PC-9 (cell line): ENCODE data around the gene SMIM5.

Source experiments
- EZH2 ChIP-seq: fragments of 200-600 bp; sonication (generic); IDR thresholded peaks from 2 replicates; pipeline ENCODE4 v1.8.0; 2017; ENCODE audit warnings: antibody characterized with exemption, low read depth
- TF ChIP-seq, protein P1 (sequence below): fragments of 200-600 bp; sonication (generic); conservative IDR thresholded peaks from 2 replicates; pipeline ENCODE4 v1.6.1; 2017; ENCODE audit warnings: mixed run types, antibody characterized with exemption, mild to moderate bottlenecking, moderate library complexity

GRCh38 chr17:75623386-75623785 is 9.8 kb upstream of the SMIM5 start:
- TF ChIP-seq, protein P1, sequence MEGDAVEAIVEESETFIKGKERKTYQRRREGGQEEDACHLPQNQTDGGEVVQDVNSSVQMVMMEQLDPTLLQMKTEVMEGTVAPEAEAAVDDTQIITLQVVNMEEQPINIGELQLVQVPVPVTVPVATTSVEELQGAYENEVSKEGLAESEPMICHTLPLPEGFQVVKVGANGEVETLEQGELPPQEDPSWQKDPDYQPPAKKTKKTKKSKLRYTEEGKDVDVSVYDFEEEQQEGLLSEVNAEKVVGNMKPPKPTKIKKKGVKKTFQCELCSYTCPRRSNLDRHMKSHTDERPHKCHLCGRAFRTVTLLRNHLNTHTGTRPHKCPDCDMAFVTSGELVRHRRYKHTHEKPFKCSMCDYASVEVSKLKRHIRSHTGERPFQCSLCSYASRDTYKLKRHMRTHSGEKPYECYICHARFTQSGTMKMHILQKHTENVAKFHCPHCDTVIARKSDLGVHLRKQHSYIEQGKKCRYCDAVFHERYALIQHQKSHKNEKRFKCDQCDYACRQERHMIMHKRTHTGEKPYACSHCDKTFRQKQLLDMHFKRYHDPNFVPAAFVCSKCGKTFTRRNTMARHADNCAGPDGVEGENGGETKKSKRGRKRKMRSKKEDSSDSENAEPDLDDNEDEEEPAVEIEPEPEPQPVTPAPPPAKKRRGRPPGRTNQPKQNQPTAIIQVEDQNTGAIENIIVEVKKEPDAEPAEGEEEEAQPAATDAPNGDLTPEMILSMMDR: no peak
- TF ChIP-seq EZH2: no peak
